ENCODE results near the gene PRC1. TPM values are rescaled to one million over a fixed set of nuclear protein-coding genes. Genes with fewer than 3 reads are reported as not detected.
A peak's percentile ranks its signal among the peaks of the same experiment; 100 is the strongest.

The PRC1 gene
- total and polyA plus RNA-seq, 2 donors (not counting 1 experiment from before 2014, with no cell fraction given), result 9.4 to 11.6 TPM

- TF ChIP-seq CTCF (IDR thresholded peaks at IDR 0.05) (no peak), EZH2 (IDR thresholded peaks at IDR 0.05; ENCODE audit: borderline replicate concordance, insufficient read depth, low read depth, low read length, poor library complexity, severe bottlenecking) (no peak)
- Mint-ChIP-seq H3K4me3 (peak overlapping the region; percentile 98), H3K27me3 (no peaks in the 10 kb centered on the region), H3K27ac (peak overlapping the region; percentile 99), H3K9me3 (ENCODE audit: insufficient read depth) (no peaks in the 10 kb centered on the region), H3K4me1 (peaks cover 43% of the 10 kb centered on the region)
- peak; percentile 29 for DNase-seq
- intact Hi-C loops (cut with micrococcal nuclease), result loop anchor here (1.0 to 10.0 kb wide), 4 partner anchors 29 to 1236 kb away; partner anchors contain the start of genes AP3S2, PEX11A and WDR93
- H3K27me3 ChIP-seq (replicated peaks in 1 of 4; ENCODE audit: control extremely low read depth in 1 of 4, control insufficient read depth in 3 of 4, insufficient read depth in 4 of 4, low read length in 3 of 4), result no peaks in the 10 kb centered on the region
- H3K4me3 ChIP-seq (ENCODE audit: control extremely low read depth in 1 of 5, extremely low read depth in 1 of 5, insufficient read depth in 1 of 5, low read depth in 2 of 5, low read length in 4 of 5), result peak overlapping the region in 3 of 5 experiments; percentile 68 to 71 (median 70)
- 77% methylated on average over 14 of the region's 15 CpGs for WGBS (ENCODE audit: insufficient coverage)
- H3K27ac ChIP-seq (ENCODE audit: low read length in 2 of 2), result peak overlapping the region; percentile 93 to 94
- H3K9ac ChIP-seq (ENCODE audit: low read length), result peak overlapping the region; percentile 78
- peaks cover 9% of the 10 kb centered on the region for H3K79me2 ChIP-seq (ENCODE audit: control insufficient read depth, insufficient read depth, low read length)
- H3K4me2 ChIP-seq (replicated peaks; ENCODE audit: low read depth, low read length, poor library complexity, severe bottlenecking), result peak overlapping the region; percentile 94
- ATAC-seq (ENCODE audit: low read depth), result no peak
- H3K9me3 ChIP-seq (ENCODE audit: control extremely low read depth in 1 of 3, control insufficient read depth in 2 of 3, insufficient read depth in 1 of 3, low read length in 2 of 3), result no peaks in the 10 kb centered on the region
- H4K20me1 ChIP-seq (ENCODE audit: control insufficient read depth, insufficient read depth, low read length, poor library complexity, severe bottlenecking), result peaks cover 5% of the 10 kb centered on the region
- H3K4me1 ChIP-seq (ENCODE audit: control insufficient read depth in 2 of 2, insufficient read depth in 2 of 2, low read length in 2 of 2), result peaks cover 38 to 58% of the 10 kb centered on the region in 2 donors
- POLR2A ChIA-PET, result interaction anchor here (0.6 to 6.9 kb wide), 12 partner anchors 8 to 829 kb away, joined by 3 to 66 read pairs (median 4); partner anchors contain the start of genes IDH2, MAN2A2 and RCCD1
- no peaks in the 10 kb centered on the region for H3K36me3 ChIP-seq (replicated peaks in 1 of 2; ENCODE audit: control extremely low read depth in 1 of 2, control insufficient read depth in 1 of 2, extremely low read depth in 1 of 2, insufficient read depth in 2 of 2, low read length in 1 of 2)
- CTCF ChIA-PET, result interaction anchor here (0.7 to 9.5 kb wide), 28 partner anchors 9 to 638 kb away, joined by 3 to 260 read pairs (median 6); partner anchors contain the start of genes BLM, FES, MAN2A2 and RCCD1
- H2AFZ ChIP-seq (ENCODE audit: insufficient read depth, low read depth, low read length, poor library complexity, severe bottlenecking), result no peak overlapping the region
These were observed 63.3 kb downstream of the PRC1 start for GRCh38 chr15:90930861-90931574.
